Vagina (tissue), 2 donors: Measurements from ENCODE around the gene PARPBP. TPM values are rescaled to one million over a fixed set of nuclear protein-coding genes. Genes with fewer than 3 reads are reported as not detected.

ENCODE experiments used
- DNase-seq, 2 donors: peaks; one replicate each; pipeline ENCODE4 v3.0.0-alpha.2; 2017; ENCODE audit errors: extremely low spot score in 2 of 2
- H3K27ac ChIP-seq: fragments of 200-600 bp; sonication (generic); one replicate; pipeline ENCODE4 v1.5.1; 2019
- H3K27me3 ChIP-seq: fragments of 200-600 bp; sonication (generic); one replicate; pipeline ENCODE4 v1.5.1; 2019
- H3K36me3 ChIP-seq, 2 donors: fragments of 200-600 bp; sonication (generic); one replicate each; pipeline ENCODE4 v1.5.1; 2017 to 2019
- H3K4me1 ChIP-seq: fragments of 200-600 bp; sonication (generic); one replicate; pipeline ENCODE4 v1.5.1; 2019
- H3K4me3 ChIP-seq, 2 donors: fragments of 200-600 bp; sonication (generic); 1 replicate in 1 of 2; 2 replicates in 1 of 2; pipeline ENCODE4 v1.5.1; 2016 to 2019
- H3K9me3 ChIP-seq: fragments of 200-600 bp; sonication (generic); one replicate; pipeline ENCODE4 v1.5.1; 2019
- CTCF ChIP-seq, 3 experiments: fragments of 450-650 bp in 2 of 3; fragments of 200-600 bp in 1 of 3; sonication (generic) in 1 of 3; IDR thresholded peaks; one replicate each; pipeline ENCODE4 v1.5.1; 2017 to 2019; ENCODE audit warnings: antibody characterized with exemption in 3 of 3, mild to moderate bottlenecking in 2 of 3, moderate library complexity in 2 of 3
- POLR2A ChIP-seq, 2 donors: fragments of 450-650 bp; IDR thresholded peaks; one replicate each; pipeline ENCODE4 v1.6.1; 2017; ENCODE audit warnings: antibody characterized with exemption in 2 of 2, mild to moderate bottlenecking in 2 of 2, moderate library complexity in 2 of 2
- POLR2AphosphoS5 ChIP-seq, 2 donors: sonication (generic); formaldehyde crosslinking; IDR thresholded peaks; one replicate each; pipeline ENCODE4 v1.9.0; 2017; ENCODE audit warnings: antibody characterized with exemption in 2 of 2, mild to moderate bottlenecking in 2 of 2, low read depth in 1 of 2; ENCODE audit not compliant: insufficient read depth in 1 of 2
- intact Hi-C: fragments of 100-400 bp; cut with DNase I; formaldehyde crosslinking; loops from one replicate; pipeline ENCODE4 v1.15.1; 2023
- total RNA-seq: library from RNA; depleted of rRNA; stranded (reverse); fragments of >200 nt; gene quantifications from one replicate; pipeline ENCODE4 v1.2.3, GENCODE V29; 2016

Gene PARPBP
- total RNA-seq, 1 donor from 2014 or later = 3.7 TPM

GRCh38 chr12:102096855-102097254 is 23.1 kb upstream of the PARPBP start:
- H3K9me3 ChIP-seq = no peaks in the 10 kb centered on the region
- intact Hi-C loops = no loop called here
- no peak overlapping the region for H3K27ac ChIP-seq
- no peaks in the 10 kb centered on the region for H3K36me3 ChIP-seq
- DNase-seq = no peak
- H3K4me3 ChIP-seq = no peak overlapping the region
- no peaks in the 10 kb centered on the region for H3K4me1 ChIP-seq
- TF ChIP-seq CTCF (IDR thresholded peaks at IDR 0.05) (no peak), POLR2A (IDR thresholded peaks at IDR 0.05) (no peak), POLR2AphosphoS5 (IDR thresholded peaks at IDR 0.05; ENCODE audit: insufficient read depth in 1 of 2, low read depth in 1 of 2) (no peak)
- no peaks in the 10 kb centered on the region for H3K27me3 ChIP-seq

DNA sequence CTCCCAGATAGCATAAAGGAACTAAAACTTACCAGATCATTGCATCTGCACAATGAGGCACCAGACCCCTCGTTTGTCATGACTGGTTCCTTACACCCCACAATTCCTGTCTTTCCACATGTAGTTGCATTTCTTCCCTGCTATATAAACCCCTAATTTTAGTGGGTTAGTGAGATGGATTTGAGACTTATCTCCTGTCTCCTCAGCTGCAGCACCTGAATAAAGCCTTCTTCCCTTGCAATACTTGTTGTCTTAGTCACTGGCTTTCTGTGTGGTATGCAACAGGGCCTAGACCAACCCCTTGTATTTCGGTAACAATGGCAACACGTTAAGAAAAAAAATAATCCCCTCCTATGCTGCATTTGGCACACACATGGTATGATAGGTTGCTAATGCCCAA is 13.1 kb upstream of the PARPBP start:
- no peak overlapping the region for H3K4me3 ChIP-seq
- H3K36me3 ChIP-seq = peaks cover 0 to 10% of the 10 kb centered on the region in 2 donors
- intact Hi-C loops = no loop called here
- no peaks in the 10 kb centered on the region for H3K27me3 ChIP-seq
- no peak overlapping the region for H3K27ac ChIP-seq
- no peak for DNase-seq
- no peaks in the 10 kb centered on the region for H3K9me3 ChIP-seq
- no peak for TF ChIP-seq POLR2AphosphoS5 (IDR thresholded peaks at IDR 0.05; ENCODE audit: insufficient read depth in 1 of 2, low read depth in 1 of 2)
- H3K4me1 ChIP-seq = no peaks in the 10 kb centered on the region

- Histone ChIP-seq H3K27me3 (no peaks in the 10 kb centered on the region), H3K36me3 (peaks cover 0 to 10% of the 10 kb centered on the region in 2 donors), H3K27ac (no peak overlapping the region), H3K9me3 (no peaks in the 10 kb centered on the region), H3K4me3 (no peak overlapping the region), H3K4me1 (no peaks in the 10 kb centered on the region)
- intact Hi-C loops = no loop called here
- TF ChIP-seq CTCF (IDR thresholded peaks at IDR 0.05) = no peak
- TF ChIP-seq POLR2AphosphoS5 (IDR thresholded peaks at IDR 0.05; ENCODE audit: insufficient read depth in 1 of 2, low read depth in 1 of 2) = no peak
- TF ChIP-seq POLR2A (IDR thresholded peaks at IDR 0.05) = no peak
- no peak for DNase-seq
Measured at GRCh38 chr12:102107970-102108369, 12.0 kb upstream of the PARPBP start.

GRCh38 chr12:102110782-102111181 is 9.2 kb upstream of the PARPBP start:
- H3K27me3 ChIP-seq = no peaks in the 10 kb centered on the region
- intact Hi-C loops = no loop called here
- H3K36me3 ChIP-seq = peaks cover 0 to 12% of the 10 kb centered on the region in 2 donors
- DNase-seq = no peak
- H3K27ac ChIP-seq = no peak overlapping the region
- H3K4me3 ChIP-seq = no peak overlapping the region
- no peaks in the 10 kb centered on the region for H3K9me3 ChIP-seq
- TF ChIP-seq CTCF (IDR thresholded peaks at IDR 0.05) (no peak), POLR2A (IDR thresholded peaks at IDR 0.05) (no peak), POLR2AphosphoS5 (IDR thresholded peaks at IDR 0.05; ENCODE audit: insufficient read depth in 1 of 2, low read depth in 1 of 2) (no peak)
- no peaks in the 10 kb centered on the region for H3K4me1 ChIP-seq

GRCh38 chr12:102114212-102114611 is 5.8 kb upstream of the PARPBP start:
- Histone ChIP-seq H3K4me3 (no peak overlapping the region), H3K4me1 (peaks cover 6% of the 10 kb centered on the region), H3K9me3 (no peaks in the 10 kb centered on the region), H3K36me3 (peaks cover 0 to 13% of the 10 kb centered on the region in 2 donors), H3K27me3 (no peaks in the 10 kb centered on the region), H3K27ac (no peak overlapping the region)
- no peak for TF ChIP-seq CTCF (IDR thresholded peaks at IDR 0.05)
- no peak for TF ChIP-seq POLR2AphosphoS5 (IDR thresholded peaks at IDR 0.05; ENCODE audit: insufficient read depth in 1 of 2, low read depth in 1 of 2)
- TF ChIP-seq POLR2A (IDR thresholded peaks at IDR 0.05) = no peak
- intact Hi-C loops = no loop called here
- DNase-seq = no peak
